Activated CD8-positive, alpha-beta T cell treated with anti-CD3 and anti-CD28 coated beads for 36 hours (primary cell): ENCODE results near the gene PHLPP2. TPM values are rescaled to one million over a fixed set of nuclear protein-coding genes. Genes with fewer than 3 reads are reported as not detected.

Experiments
- ATAC-seq: fragments of 200-7000 bp; cut with Tn5 transposase; one replicate; pipeline ENCODE4 v1.10.0; 2021; ENCODE audit warnings: mild to moderate bottlenecking, moderate library complexity
- CTCF ChIA-PET: fragments of 350-600 bp; sonication (Branson Sonifier 250); formaldehyde crosslinking; loops from one replicate; lab custom pipeline; 2021; ENCODE audit warnings: antibody characterized with exemption; lab: Charles Lee
- POLR2A ChIA-PET: fragments of 350-600 bp; sonication (Branson Sonifier 250); formaldehyde crosslinking; loops from one replicate; lab custom pipeline; 2021; ENCODE audit warnings: antibody characterized with exemption; lab: Charles Lee
- DNase-seq: peaks from one replicate; pipeline ENCODE4 v3.0.0-alpha.2; 2020
- H3K27ac Mint-ChIP-seq: one replicate; pipeline ENCODE4 v1.8.0; 2021; ENCODE audit warnings: mild to moderate bottlenecking, mixed read lengths
- H3K27me3 Mint-ChIP-seq: one replicate; pipeline ENCODE4 v1.8.0; 2021; ENCODE audit warnings: mixed read lengths
- H3K36me3 Mint-ChIP-seq: one replicate; pipeline ENCODE4 v1.8.0; 2021; ENCODE audit warnings: low read depth, mixed read lengths
- H3K4me1 Mint-ChIP-seq: one replicate; pipeline ENCODE4 v1.8.0; 2021; ENCODE audit warnings: low read depth, mixed read lengths
- H3K4me3 Mint-ChIP-seq: one replicate; pipeline ENCODE4 v1.8.0; 2021; ENCODE audit warnings: mild to moderate bottlenecking, moderate library complexity, mixed read lengths
- H3K9me3 Mint-ChIP-seq: one replicate; pipeline ENCODE4 v1.8.0; 2021; ENCODE audit warnings: mixed read lengths
- intact Hi-C: fragments of 100-400 bp; cut with micrococcal nuclease; formaldehyde crosslinking; loops from one replicate; pipeline ENCODE4 v1.10.0; 2022
- total RNA-seq, 2 experiments: library from RNA; stranded (reverse); gene quantifications; one replicate each; pipeline ENCODE4 v1.2.3, GENCODE V29; 2021
- TF ChIP-seq, protein P1 (sequence below): fragments of 200-600 bp; IDR thresholded peaks from one replicate; pipeline ENCODE4 v1.8.0; 2022; ENCODE audit warnings: antibody characterized with exemption, mild to moderate bottlenecking

PHLPP2 gene, protein sequence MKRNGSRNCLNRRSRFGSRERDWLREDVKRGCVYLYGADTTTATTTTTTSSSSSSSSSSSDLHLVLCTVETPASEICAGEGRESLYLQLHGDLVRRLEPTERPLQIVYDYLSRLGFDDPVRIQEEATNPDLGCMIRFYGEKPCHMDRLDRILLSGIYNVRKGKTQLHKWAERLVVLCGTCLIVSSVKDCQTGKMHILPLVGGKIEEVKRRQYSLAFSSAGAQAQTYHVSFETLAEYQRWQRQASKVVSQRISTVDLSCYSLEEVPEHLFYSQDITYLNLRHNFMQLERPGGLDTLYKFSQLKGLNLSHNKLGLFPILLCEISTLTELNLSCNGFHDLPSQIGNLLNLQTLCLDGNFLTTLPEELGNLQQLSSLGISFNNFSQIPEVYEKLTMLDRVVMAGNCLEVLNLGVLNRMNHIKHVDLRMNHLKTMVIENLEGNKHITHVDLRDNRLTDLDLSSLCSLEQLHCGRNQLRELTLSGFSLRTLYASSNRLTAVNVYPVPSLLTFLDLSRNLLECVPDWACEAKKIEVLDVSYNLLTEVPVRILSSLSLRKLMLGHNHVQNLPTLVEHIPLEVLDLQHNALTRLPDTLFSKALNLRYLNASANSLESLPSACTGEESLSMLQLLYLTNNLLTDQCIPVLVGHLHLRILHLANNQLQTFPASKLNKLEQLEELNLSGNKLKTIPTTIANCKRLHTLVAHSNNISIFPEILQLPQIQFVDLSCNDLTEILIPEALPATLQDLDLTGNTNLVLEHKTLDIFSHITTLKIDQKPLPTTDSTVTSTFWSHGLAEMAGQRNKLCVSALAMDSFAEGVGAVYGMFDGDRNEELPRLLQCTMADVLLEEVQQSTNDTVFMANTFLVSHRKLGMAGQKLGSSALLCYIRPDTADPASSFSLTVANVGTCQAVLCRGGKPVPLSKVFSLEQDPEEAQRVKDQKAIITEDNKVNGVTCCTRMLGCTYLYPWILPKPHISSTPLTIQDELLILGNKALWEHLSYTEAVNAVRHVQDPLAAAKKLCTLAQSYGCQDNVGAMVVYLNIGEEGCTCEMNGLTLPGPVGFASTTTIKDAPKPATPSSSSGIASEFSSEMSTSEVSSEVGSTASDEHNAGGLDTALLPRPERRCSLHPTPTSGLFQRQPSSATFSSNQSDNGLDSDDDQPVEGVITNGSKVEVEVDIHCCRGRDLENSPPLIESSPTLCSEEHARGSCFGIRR (N-terminal part only)
- total RNA-seq = 1 to 10 TPM; 7.2 to 7.4 TPM

- Mint-ChIP-seq H3K27ac (no peak within 1 kb of the TSS), H3K9me3 (no peaks in the 10 kb centered on the region), H3K4me1 (peaks cover 14% of the 10 kb centered on the region), H3K36me3 (no peaks in the 10 kb centered on the region), H3K27me3 (peaks cover 2% of the 10 kb centered on the region), H3K4me3 (peak within 1 kb of the TSS; percentile 72)
- CTCF ChIA-PET = no interaction called here
- intact Hi-C loops = loop anchor here (10.0 kb wide), 1 partner anchor 240 kb away; no protein-coding TSS in a partner anchor
- POLR2A ChIA-PET = interaction anchor here (0.6 kb wide), 2 partner anchors 104 to 199 kb away, joined by 3 to 5 read pairs; no protein-coding TSS in a partner anchor
- TF ChIP-seq, protein P1, sequence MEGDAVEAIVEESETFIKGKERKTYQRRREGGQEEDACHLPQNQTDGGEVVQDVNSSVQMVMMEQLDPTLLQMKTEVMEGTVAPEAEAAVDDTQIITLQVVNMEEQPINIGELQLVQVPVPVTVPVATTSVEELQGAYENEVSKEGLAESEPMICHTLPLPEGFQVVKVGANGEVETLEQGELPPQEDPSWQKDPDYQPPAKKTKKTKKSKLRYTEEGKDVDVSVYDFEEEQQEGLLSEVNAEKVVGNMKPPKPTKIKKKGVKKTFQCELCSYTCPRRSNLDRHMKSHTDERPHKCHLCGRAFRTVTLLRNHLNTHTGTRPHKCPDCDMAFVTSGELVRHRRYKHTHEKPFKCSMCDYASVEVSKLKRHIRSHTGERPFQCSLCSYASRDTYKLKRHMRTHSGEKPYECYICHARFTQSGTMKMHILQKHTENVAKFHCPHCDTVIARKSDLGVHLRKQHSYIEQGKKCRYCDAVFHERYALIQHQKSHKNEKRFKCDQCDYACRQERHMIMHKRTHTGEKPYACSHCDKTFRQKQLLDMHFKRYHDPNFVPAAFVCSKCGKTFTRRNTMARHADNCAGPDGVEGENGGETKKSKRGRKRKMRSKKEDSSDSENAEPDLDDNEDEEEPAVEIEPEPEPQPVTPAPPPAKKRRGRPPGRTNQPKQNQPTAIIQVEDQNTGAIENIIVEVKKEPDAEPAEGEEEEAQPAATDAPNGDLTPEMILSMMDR = no peak
- ATAC-seq (no peak), DNase-seq (no peak)
Measured at GRCh38 chr16:71724320-71724751, at the start of gene PHLPP2. Gene PHLPP2, minus strand, starts transcription at chr16:71724701. Its CDS starts 9,906 bp downstream, at chr16:71714795.

- Mint-ChIP-seq H3K27ac (no peak overlapping the region), H3K4me1 (peaks cover 25% of the 10 kb centered on the region), H3K4me3 (no peak overlapping the region), H3K9me3 (no peaks in the 10 kb centered on the region), H3K36me3 (peaks cover 29% of the 10 kb centered on the region), H3K27me3 (no peaks in the 10 kb centered on the region)
- no peak for DNase-seq
- TF ChIP-seq, protein P1 = no peak
- POLR2A ChIA-PET = no interaction called here
- intact Hi-C loops = no loop called here
- CTCF ChIA-PET = interaction anchor here (1.1 kb wide), 1 partner anchor 11 kb away, joined by 3 read pairs; no protein-coding TSS in a partner anchor
- ATAC-seq = no peak
Measured at GRCh38 chr16:71771571-71771970, 47.1 kb upstream of the PHLPP2 start.

- Mint-ChIP-seq H3K4me3 (no peak overlapping the region), H3K9me3 (no peaks in the 10 kb centered on the region), H3K36me3 (peaks cover 30% of the 10 kb centered on the region), H3K27ac (no peak overlapping the region), H3K27me3 (no peaks in the 10 kb centered on the region), H3K4me1 (peaks cover 12% of the 10 kb centered on the region)
- ChIA-PET POLR2A (no interaction called here), CTCF (no interaction called here)
- DNase-seq = no peak
- no peak for ATAC-seq
- TF ChIP-seq, protein P1 = no peak
- intact Hi-C loops = no loop called here
Measured at GRCh38 chr16:71769222-71769621, 44.7 kb upstream of the PHLPP2 start.

- CTCF ChIA-PET = interaction anchor here (0.8 to 1.6 kb wide), 3 partner anchors 13 to 116 kb away, joined by 3 read pairs; no protein-coding TSS in a partner anchor
- Mint-ChIP-seq H3K9me3 (no peaks in the 10 kb centered on the region), H3K4me3 (no peak overlapping the region), H3K36me3 (peaks cover 34% of the 10 kb centered on the region), H3K4me1 (peaks cover 12% of the 10 kb centered on the region), H3K27me3 (no peaks in the 10 kb centered on the region), H3K27ac (peak overlapping the region; percentile 64)
- TF ChIP-seq, protein P1 = no peak
- intact Hi-C loops = no loop called here
- DNase-seq (no peak), ATAC-seq (no peak)
- POLR2A ChIA-PET = no interaction called here
Measured at GRCh38 chr16:71767060-71767900, 42.8 kb upstream of the PHLPP2 start.
